Measurements from ENCODE around the gene TVP23C.
"Not testable (repeated sequence)": the region's sequence is repeated elsewhere in the genome, so short reads cannot be mapped to it uniquely, and the experiment has no call there.

GRCh38 chr17:15592960-15593359 is 29.7 kb upstream of the TVP23C start:
- TF ChIP-seq EZH2 (IDR thresholded peaks at IDR 0.05; ENCODE audit: insufficient read depth, low read length); CTCF (IDR thresholded peaks at IDR 0.05; ENCODE audit: insufficient read depth, low read depth, low read length): not testable (repeated sequence)

All from astrocyte (in vitro differentiated cells and primary cell).